ENCODE measurements around the gene OLA1.

The OLA1 gene

DNA sequence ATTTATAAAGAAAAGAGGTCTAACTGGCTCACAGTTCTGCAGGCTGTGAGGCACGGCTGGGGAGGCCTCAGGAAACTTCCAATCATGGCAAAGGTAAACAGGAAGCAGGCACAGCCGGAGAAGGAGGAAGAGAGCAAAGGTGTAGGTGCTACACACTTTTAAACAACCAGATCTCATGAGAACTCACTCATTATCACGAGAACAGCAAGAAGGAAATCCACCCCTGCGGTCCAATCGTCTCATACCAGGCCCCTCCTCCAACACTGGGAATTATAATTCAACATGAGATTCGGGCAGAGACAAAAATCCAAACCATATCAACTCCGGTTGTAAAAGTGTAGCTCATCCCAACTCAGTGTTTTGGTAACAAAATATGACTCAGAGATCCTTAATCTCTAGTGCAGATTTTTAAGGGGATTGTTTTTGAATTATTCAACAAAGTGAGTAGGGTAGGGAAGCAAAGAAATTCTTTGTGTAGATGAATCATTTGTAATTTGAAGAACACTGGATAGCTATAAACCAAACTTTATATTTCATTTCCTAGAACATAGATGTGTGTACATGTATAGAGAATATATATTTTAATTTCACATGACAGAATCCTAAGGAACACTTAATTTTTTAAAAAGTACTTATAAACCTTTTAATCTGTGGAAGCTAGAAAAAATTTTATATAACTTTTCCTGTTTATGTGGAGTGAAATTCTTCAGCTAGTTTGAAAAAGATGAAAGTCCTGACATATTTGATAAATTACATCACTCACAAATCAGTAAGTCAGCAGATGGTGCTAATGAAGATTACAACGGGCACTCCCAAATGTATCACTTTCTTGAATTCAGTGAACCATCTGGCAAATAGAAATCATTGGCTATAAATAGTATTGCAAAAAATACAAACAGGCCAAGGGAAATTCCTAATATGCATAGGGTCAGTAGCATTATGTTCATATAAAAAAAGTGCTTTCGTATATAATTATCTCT lies 130.1 kb downstream of the OLA1 start:
- no peak overlapping the region for H3K4me3 ChIP-seq (replicated peaks; ENCODE audit: insufficient read depth, low read length)
- H3K27ac ChIP-seq (replicated peaks): no peak overlapping the region

DNA sequence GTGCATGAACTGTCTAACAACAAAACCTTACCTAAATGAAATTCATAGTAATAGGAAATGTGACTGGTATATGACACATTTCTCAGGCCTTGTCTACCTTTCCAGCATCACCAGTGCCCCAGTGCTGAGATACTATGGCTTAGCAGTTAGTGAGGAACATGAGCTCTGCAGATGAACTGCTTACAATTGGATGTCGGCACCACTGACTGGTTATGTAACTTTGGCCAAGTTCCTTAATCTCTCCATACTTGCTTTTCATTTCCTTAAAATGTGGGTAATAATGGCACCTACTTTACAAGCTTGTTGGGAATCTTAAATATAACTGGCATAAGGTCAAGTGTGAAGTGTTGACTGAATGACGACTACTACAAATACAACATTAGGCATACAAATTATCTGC lies 136.3 kb downstream of the OLA1 start:
- Histone ChIP-seq H3K27ac (replicated peaks) (no peak overlapping the region), H3K27me3 (ENCODE audit: insufficient read depth, poor library complexity, severe bottlenecking) (no peaks in the 10 kb centered on the region), H3K4me3 (replicated peaks; ENCODE audit: insufficient read depth, low read length) (no peak overlapping the region)
- TF ChIP-seq SPI1 (IDR thresholded peaks at IDR 0.05; ENCODE audit: borderline replicate concordance, low read depth): peak; percentile 69; the same call in 1 of the 2 replicates
- TF ChIP-seq, protein P1, sequence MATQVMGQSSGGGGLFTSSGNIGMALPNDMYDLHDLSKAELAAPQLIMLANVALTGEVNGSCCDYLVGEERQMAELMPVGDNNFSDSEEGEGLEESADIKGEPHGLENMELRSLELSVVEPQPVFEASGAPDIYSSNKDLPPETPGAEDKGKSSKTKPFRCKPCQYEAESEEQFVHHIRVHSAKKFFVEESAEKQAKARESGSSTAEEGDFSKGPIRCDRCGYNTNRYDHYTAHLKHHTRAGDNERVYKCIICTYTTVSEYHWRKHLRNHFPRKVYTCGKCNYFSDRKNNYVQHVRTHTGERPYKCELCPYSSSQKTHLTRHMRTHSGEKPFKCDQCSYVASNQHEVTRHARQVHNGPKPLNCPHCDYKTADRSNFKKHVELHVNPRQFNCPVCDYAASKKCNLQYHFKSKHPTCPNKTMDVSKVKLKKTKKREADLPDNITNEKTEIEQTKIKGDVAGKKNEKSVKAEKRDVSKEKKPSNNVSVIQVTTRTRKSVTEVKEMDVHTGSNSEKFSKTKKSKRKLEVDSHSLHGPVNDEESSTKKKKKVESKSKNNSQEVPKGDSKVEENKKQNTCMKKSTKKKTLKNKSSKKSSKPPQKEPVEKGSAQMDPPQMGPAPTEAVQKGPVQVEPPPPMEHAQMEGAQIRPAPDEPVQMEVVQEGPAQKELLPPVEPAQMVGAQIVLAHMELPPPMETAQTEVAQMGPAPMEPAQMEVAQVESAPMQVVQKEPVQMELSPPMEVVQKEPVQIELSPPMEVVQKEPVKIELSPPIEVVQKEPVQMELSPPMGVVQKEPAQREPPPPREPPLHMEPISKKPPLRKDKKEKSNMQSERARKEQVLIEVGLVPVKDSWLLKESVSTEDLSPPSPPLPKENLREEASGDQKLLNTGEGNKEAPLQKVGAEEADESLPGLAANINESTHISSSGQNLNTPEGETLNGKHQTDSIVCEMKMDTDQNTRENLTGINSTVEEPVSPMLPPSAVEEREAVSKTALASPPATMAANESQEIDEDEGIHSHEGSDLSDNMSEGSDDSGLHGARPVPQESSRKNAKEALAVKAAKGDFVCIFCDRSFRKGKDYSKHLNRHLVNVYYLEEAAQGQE (IDR thresholded peaks at IDR 0.05; ENCODE audit: insufficient replicate concordance, low read depth): no peak
- DNase-seq (ENCODE audit: low read depth in 1 of 2, low spot score in 1 of 2): peak; percentile 8 to 77

More for the DNA sequence above, 130.1 kb downstream of the OLA1 start:
- H3K27me3 ChIP-seq (ENCODE audit: insufficient read depth, poor library complexity, severe bottlenecking): no peaks in the 10 kb centered on the region
- no peak for TF ChIP-seq SPI1 (IDR thresholded peaks at IDR 0.05; ENCODE audit: borderline replicate concordance, low read depth)
- TF ChIP-seq, protein P2, sequence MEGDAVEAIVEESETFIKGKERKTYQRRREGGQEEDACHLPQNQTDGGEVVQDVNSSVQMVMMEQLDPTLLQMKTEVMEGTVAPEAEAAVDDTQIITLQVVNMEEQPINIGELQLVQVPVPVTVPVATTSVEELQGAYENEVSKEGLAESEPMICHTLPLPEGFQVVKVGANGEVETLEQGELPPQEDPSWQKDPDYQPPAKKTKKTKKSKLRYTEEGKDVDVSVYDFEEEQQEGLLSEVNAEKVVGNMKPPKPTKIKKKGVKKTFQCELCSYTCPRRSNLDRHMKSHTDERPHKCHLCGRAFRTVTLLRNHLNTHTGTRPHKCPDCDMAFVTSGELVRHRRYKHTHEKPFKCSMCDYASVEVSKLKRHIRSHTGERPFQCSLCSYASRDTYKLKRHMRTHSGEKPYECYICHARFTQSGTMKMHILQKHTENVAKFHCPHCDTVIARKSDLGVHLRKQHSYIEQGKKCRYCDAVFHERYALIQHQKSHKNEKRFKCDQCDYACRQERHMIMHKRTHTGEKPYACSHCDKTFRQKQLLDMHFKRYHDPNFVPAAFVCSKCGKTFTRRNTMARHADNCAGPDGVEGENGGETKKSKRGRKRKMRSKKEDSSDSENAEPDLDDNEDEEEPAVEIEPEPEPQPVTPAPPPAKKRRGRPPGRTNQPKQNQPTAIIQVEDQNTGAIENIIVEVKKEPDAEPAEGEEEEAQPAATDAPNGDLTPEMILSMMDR (IDR thresholded peaks at IDR 0.05; ENCODE audit: insufficient read depth, low read length): no peak
- TF ChIP-seq, protein P1 (IDR thresholded peaks at IDR 0.05; ENCODE audit: insufficient replicate concordance, low read depth): no peak
- no peak for TF ChIP-seq GABPA (IDR thresholded peaks at IDR 0.05; ENCODE audit: low read depth)
- DNase-seq (ENCODE audit: low read depth in 1 of 2, low spot score in 1 of 2): no peak

DNA sequence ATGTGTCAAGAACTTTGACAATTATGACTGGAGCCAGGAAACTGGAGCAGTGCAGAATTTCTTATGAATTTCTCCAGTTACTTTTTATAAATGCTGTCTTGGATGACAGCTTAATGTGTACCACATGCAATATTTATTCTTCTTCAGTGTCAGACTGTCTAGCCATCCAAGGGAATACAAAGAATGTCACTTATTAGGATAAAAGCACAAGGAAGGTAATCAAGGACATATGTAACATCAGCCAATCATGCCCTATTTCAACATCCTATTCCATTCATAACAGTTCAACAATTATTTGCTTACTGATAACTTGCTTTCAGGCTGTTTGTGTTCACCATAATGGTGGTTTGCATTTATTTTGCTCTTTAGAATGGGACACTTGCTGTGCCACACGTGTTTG lies 139.8 kb downstream of the OLA1 start:
- TF ChIP-seq SPI1 (IDR thresholded peaks at IDR 0.05; ENCODE audit: borderline replicate concordance, low read depth): no peak
- TF ChIP-seq, protein P2 (IDR thresholded peaks at IDR 0.05; ENCODE audit: insufficient read depth, low read length): no peak
- TF ChIP-seq GABPA (IDR thresholded peaks at IDR 0.05; ENCODE audit: low read depth): no peak
- TF ChIP-seq POLR2AphosphoS5 (IDR thresholded peaks at IDR 0.05; ENCODE audit: low read depth): no peak
- TF ChIP-seq, protein P1 (IDR thresholded peaks at IDR 0.05; ENCODE audit: insufficient replicate concordance, low read depth): no peak
- no peaks in the 10 kb centered on the region for H3K27me3 ChIP-seq (ENCODE audit: insufficient read depth, poor library complexity, severe bottlenecking)
- no peak for DNase-seq (ENCODE audit: low read depth in 1 of 2, low spot score in 1 of 2)
- H3K4me3 ChIP-seq (replicated peaks; ENCODE audit: insufficient read depth, low read length): no peak overlapping the region
- H3K27ac ChIP-seq (replicated peaks): no peak overlapping the region
